Sigmoid colon (tissue), 7 donors: Measurements from ENCODE around the gene LPCAT1. TPM values are rescaled to one million over a fixed set of nuclear protein-coding genes. Genes with fewer than 3 reads are reported as not detected.
"Not testable (repeated sequence)": the region's sequence is repeated elsewhere in the genome, so short reads cannot be mapped to it uniquely, and the experiment has no call there.

Source experiments
- DNase-seq: peaks from one replicate; pipeline ENCODE4 v3.0.0-alpha.2; 2019
- H3K27ac ChIP-seq, 4 donors: fragments of 200-600 bp; sonication (generic); one replicate each; pipeline ENCODE4 v1.5.1; 2016 to 2019; ENCODE audit warnings: mild to moderate bottlenecking in 1 of 4
- H3K27me3 ChIP-seq, 3 donors: fragments of 200-600 bp; sonication (generic); one replicate each; pipeline ENCODE4 v1.5.1; 2019; ENCODE audit warnings: mild to moderate bottlenecking in 1 of 3
- H3K36me3 ChIP-seq, 4 donors: fragments of 200-600 bp; sonication (generic); one replicate each; pipeline ENCODE4 v1.5.1; 2016 to 2019
- H3K4me1 ChIP-seq, 4 donors: fragments of 200-600 bp; sonication (generic); one replicate each; pipeline ENCODE4 v1.5.1; 2017 to 2019
- H3K4me3 ChIP-seq, 4 donors: fragments of 200-600 bp; sonication (generic); one replicate each; pipeline ENCODE4 v1.5.1; 2017 to 2019; ENCODE audit warnings: mild to moderate bottlenecking in 2 of 4, moderate library complexity in 1 of 4
- H3K9me3 ChIP-seq, 4 donors: fragments of 200-600 bp in 3 of 4; sonication (generic) in 3 of 4; one replicate each; pipeline versions ENCODE4 v1.5.1 to v1.6.1; 2013 to 2019
- CTCF ChIP-seq, 4 experiments: fragments of 450-650 bp in 3 of 4; fragments of 200-600 bp in 1 of 4; IDR thresholded peaks; one replicate each; pipeline ENCODE4 v1.5.1; 2016 to 2019; ENCODE audit warnings: antibody characterized with exemption in 4 of 4, mild to moderate bottlenecking in 3 of 4, moderate library complexity in 2 of 4
- EP300 ChIP-seq, 4 donors: sonication (generic); formaldehyde crosslinking; IDR thresholded peaks; one replicate each; pipeline ENCODE4 v1.6.1; 2017; ENCODE audit warnings: antibody characterized with exemption in 4 of 4
- POLR2A ChIP-seq, 2 donors: fragments of 450-650 bp; IDR thresholded peaks; one replicate each; pipeline ENCODE4 v1.6.1; 2016; ENCODE audit warnings: antibody characterized with exemption in 2 of 2, mild to moderate bottlenecking in 2 of 2, moderate library complexity in 2 of 2
- POLR2AphosphoS5 ChIP-seq, 4 donors: sonication (generic); formaldehyde crosslinking; IDR thresholded peaks; one replicate each; pipeline ENCODE4 v1.6.1; 2017; ENCODE audit warnings: antibody characterized with exemption in 4 of 4
- WGBS, 2 donors: extraction: QIAGEN DNeasy Blood & Tissue Kit; methylation state at CpG; one replicate each; pipeline ENCODE4 v1.1.7; 2013; 5-methylcytosine and 5-hydroxymethylcytosine counted together
- intact Hi-C: fragments of 100-400 bp; cut with DNase I; formaldehyde crosslinking; loops from one replicate; pipeline ENCODE4 v1.15.1; 2023
- polyA plus RNA-seq, 3 donors: library from polyadenylated mRNA; stranded (reverse); fragments of 200-250 nt; gene quantifications; one replicate each; pipeline ENCODE4 v1.2.3, GENCODE V29; 2013
- total RNA-seq, 4 donors: library from RNA; depleted of rRNA; stranded (reverse); fragments of >200 nt; gene quantifications; one replicate each; pipeline ENCODE4 v1.1.0, GENCODE V29; 2016
- donor health status: healthy with polysubstance abuse.
- donor health status: Bipolar disorder and iron deficiency.
- donor health status: healthy.

The LPCAT1 gene
- total and polyA plus RNA-seq, 7 donors = 4.2 to 35.1 (median 22.2) TPM

GRCh38 chr5:1428107-1428506 is 95.7 kb downstream of the LPCAT1 start:
- intact Hi-C loops = no loop called here
- DNase-seq = no peak
- H3K27me3 ChIP-seq = no peaks in the 10 kb centered on the region
- no peaks in the 10 kb centered on the region for H3K36me3 ChIP-seq
- H3K27ac ChIP-seq = no peak overlapping the region
- peaks cover 10 to 34% (median 14%) of the 10 kb centered on the region in 4 donors for H3K9me3 ChIP-seq
- H3K4me1 ChIP-seq = no peaks in the 10 kb centered on the region
- TF ChIP-seq POLR2AphosphoS5 (IDR thresholded peaks at IDR 0.05) (no peak), EP300 (IDR thresholded peaks at IDR 0.05) (no peak), POLR2A (IDR thresholded peaks at IDR 0.05) (no peak), CTCF (IDR thresholded peaks at IDR 0.05) (no peak)
- H3K4me3 ChIP-seq = no peak overlapping the region
- WGBS, 2 donors = 82 to 86% methylated on average over 1 of the region's 1 CpG

- Histone ChIP-seq H3K9me3 (peaks cover 10 to 34% (median 13%) of the 10 kb centered on the region in 4 donors), H3K4me3 (no peak overlapping the region), H3K36me3 (no peaks in the 10 kb centered on the region), H3K27me3 (no peaks in the 10 kb centered on the region), H3K4me1 (no peaks in the 10 kb centered on the region), H3K27ac (no peak overlapping the region)
- DNase-seq = no peak
- intact Hi-C loops = no loop called here
- no peak for TF ChIP-seq CTCF (IDR thresholded peaks at IDR 0.05)
- TF ChIP-seq POLR2A (IDR thresholded peaks at IDR 0.05) = no peak
- no peak for TF ChIP-seq EP300 (IDR thresholded peaks at IDR 0.05)
- no peak for TF ChIP-seq POLR2AphosphoS5 (IDR thresholded peaks at IDR 0.05)
- 85 to 88% methylated on average over 9 of the region's 9 CpGs for WGBS, 2 donors
Measured at GRCh38 chr5:1424716-1425115, 99.0 kb downstream of the LPCAT1 start.

- Histone ChIP-seq H3K27me3 (no peaks in the 10 kb centered on the region), H3K4me1 (no peaks in the 10 kb centered on the region), H3K36me3 (no peaks in the 10 kb centered on the region), H3K27ac (no peak overlapping the region), H3K4me3 (no peak overlapping the region), H3K9me3 (peaks cover 8 to 30% (median 11%) of the 10 kb centered on the region in 4 donors)
- no peak for TF ChIP-seq POLR2AphosphoS5 (IDR thresholded peaks at IDR 0.05)
- no peak for TF ChIP-seq EP300 (IDR thresholded peaks at IDR 0.05)
- no peak for TF ChIP-seq CTCF (IDR thresholded peaks at IDR 0.05)
- TF ChIP-seq POLR2A (IDR thresholded peaks at IDR 0.05) = no peak
- WGBS, 2 donors = 80 to 82% methylated on average over 19 of the region's 19 CpGs
- intact Hi-C loops = no loop called here
- no peak for DNase-seq
Measured at GRCh38 chr5:1423901-1424603, 99.7 kb downstream of the LPCAT1 start.

- intact Hi-C loops, H3K36me3 ChIP-seq, H3K27ac ChIP-seq, DNase-seq, H3K4me3 ChIP-seq, H3K27me3 ChIP-seq, H3K4me1 ChIP-seq: not testable (repeated sequence)
- peaks cover 0 to 16% (median under 1%) of the 10 kb centered on the region in 4 donors for H3K9me3 ChIP-seq
- WGBS, 2 donors = 84 to 92% methylated on average over 13 of the region's 13 CpGs
Measured at GRCh38 chr5:1422522-1422921, 101.2 kb downstream of the LPCAT1 start.

- no peaks in the 10 kb centered on the region for H3K36me3 ChIP-seq
- no peak for TF ChIP-seq CTCF (IDR thresholded peaks at IDR 0.05)
- TF ChIP-seq POLR2A (IDR thresholded peaks at IDR 0.05) = no peak
- TF ChIP-seq POLR2AphosphoS5 (IDR thresholded peaks at IDR 0.05) = no peak
- no peak for TF ChIP-seq EP300 (IDR thresholded peaks at IDR 0.05)
- H3K4me3 ChIP-seq = no peak overlapping the region
- 88 to 90% methylated on average over 29 of the region's 29 CpGs for WGBS, 2 donors
- intact Hi-C loops = no loop called here
- H3K4me1 ChIP-seq = no peaks in the 10 kb centered on the region
- peak; percentile 51 for DNase-seq
- peaks cover 0 to 12% (median 0%) of the 10 kb centered on the region in 4 donors for H3K9me3 ChIP-seq
- no peak overlapping the region for H3K27ac ChIP-seq
- H3K27me3 ChIP-seq = no peaks in the 10 kb centered on the region
Measured at GRCh38 chr5:1421521-1422341, 102.0 kb downstream of the LPCAT1 start.
